GM21528 (cell line): ENCODE data around the gene ASIC2.

Source experiments
- ATAC-seq: cut with Tn5 transposase; IDR thresholded peaks from one replicate; pipeline ENCODE4 v1.9.1; 2021; ENCODE audit warnings: mild to moderate bottlenecking, moderate library complexity; ENCODE audit not compliant: unreplicated experiment, low FRiP score

ASIC2 gene

GRCh38 chr17:33209671-33210070, 83.4 kb downstream of the ASIC2 start:
- no peak for ATAC-seq

GRCh38 chr17:33207231-33207630, 85.9 kb downstream of the ASIC2 start:
- ATAC-seq: no peak

GRCh38 chr17:33205552-33205951, 87.5 kb downstream of the ASIC2 start:
- no peak for ATAC-seq

GRCh38 chr17:33204701-33205100, 88.4 kb downstream of the ASIC2 start:
- no peak for ATAC-seq

- no peak for ATAC-seq
Measured at GRCh38 chr17:33204156-33204555, 88.9 kb downstream of the ASIC2 start.

GRCh38 chr17:33202796-33203495, 90.1 kb downstream of the ASIC2 start:
- no peak for ATAC-seq

GRCh38 chr17:33202021-33202420, 91.1 kb downstream of the ASIC2 start:
- ATAC-seq: no peak

GRCh38 chr17:33201283-33201682, 91.8 kb downstream of the ASIC2 start:
- ATAC-seq: no peak

- no peak for ATAC-seq
Measured at GRCh38 chr17:33200587-33200986, 92.5 kb downstream of the ASIC2 start.

- ATAC-seq: no peak
Measured at GRCh38 chr17:33199571-33200510, 93.3 kb downstream of the ASIC2 start.

- no peak for ATAC-seq
Measured at GRCh38 chr17:33198954-33199353, 94.1 kb downstream of the ASIC2 start.

- no peak for ATAC-seq
Measured at GRCh38 chr17:33197342-33197741, 95.8 kb downstream of the ASIC2 start.

GRCh38 chr17:33196883-33197282, 96.2 kb downstream of the ASIC2 start:
- no peak for ATAC-seq

GRCh38 chr17:33192951-33193911, 99.9 kb downstream of the ASIC2 start:
- no peak for ATAC-seq

- no peak for ATAC-seq
Measured at GRCh38 chr17:33183487-33184026, 109.5 kb downstream of the ASIC2 start.

- ATAC-seq: no peak
Measured at GRCh38 chr17:33179151-33179550, 113.9 kb downstream of the ASIC2 start.

GRCh38 chr17:33178681-33179080, 114.4 kb downstream of the ASIC2 start:
- ATAC-seq: no peak

GRCh38 chr17:33175562-33175961, 117.5 kb downstream of the ASIC2 start:
- no peak for ATAC-seq

- no peak for ATAC-seq
Measured at GRCh38 chr17:33171931-33172330, 121.2 kb downstream of the ASIC2 start.

- ATAC-seq: no peak
Measured at GRCh38 chr17:33169580-33170285, 123.4 kb downstream of the ASIC2 start.
